ENCODE results near the gene CRX. TPM values are rescaled to one million over a fixed set of nuclear protein-coding genes. Genes with fewer than 3 reads are reported as not detected.
A peak's percentile ranks its signal among the peaks of the same experiment; 100 is the strongest.

CRX gene
- total and polyA plus RNA-seq, 2 of the 13 experiments (the other 11 are each of a cell fraction or from before 2014, with no cell fraction given), result not detected

DNA sequence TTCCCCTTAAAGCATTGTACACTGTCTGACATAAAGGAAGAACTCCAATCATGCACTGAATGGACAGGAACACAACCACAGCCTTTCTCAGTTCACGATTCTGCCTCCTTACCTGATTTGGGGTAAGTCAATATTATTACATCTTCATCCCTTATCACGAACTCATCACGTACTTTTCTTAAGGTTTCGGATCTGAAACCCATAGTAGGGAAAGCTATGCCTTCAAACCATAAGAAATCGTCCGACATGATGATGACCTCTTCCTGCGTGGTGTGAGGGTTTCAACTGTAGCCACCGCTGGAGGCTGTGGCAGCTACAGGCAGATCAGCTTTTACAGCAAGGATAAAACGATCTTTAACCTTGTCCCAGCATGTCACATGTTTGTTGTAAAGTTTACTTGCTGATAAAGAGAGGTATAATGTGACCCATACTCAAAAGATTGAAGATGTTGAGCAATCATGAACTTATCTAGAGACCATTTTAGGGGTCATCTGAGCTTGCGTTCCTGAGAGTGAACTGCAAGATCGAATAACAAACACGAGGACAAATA lies 64.3 kb downstream of the CRX start, which contains the start of gene SULT2A1 (continued):
- peak; percentile 62 for TF ChIP-seq ZFP1 (CRISPR knock-in tag; IDR thresholded peaks at IDR 0.05)
- no peak for TF ChIP-seq ZNF207 (IDR thresholded peaks at IDR 0.05; ENCODE audit: borderline replicate concordance)
- no peak for TF ChIP-seq NR1H2 (CRISPR knock-in tag; IDR thresholded peaks at IDR 0.05; ENCODE audit: borderline replicate concordance, low read depth)
- TF ChIP-seq NCOA2 (CRISPR knock-in tag; IDR thresholded peaks at IDR 0.05), result peak; percentile 92
- TF ChIP-seq ZNF337 (CRISPR knock-in tag; IDR thresholded peaks at IDR 0.05; ENCODE audit: borderline replicate concordance, low read depth), result no peak
- no peak for TF ChIP-seq ZNF552 (CRISPR knock-in tag; IDR thresholded peaks at IDR 0.05; ENCODE audit: borderline replicate concordance)
- TF ChIP-seq AGO1 (IDR thresholded peaks at IDR 0.05; ENCODE audit: low read depth, low read length, poor library complexity, severe bottlenecking), result no peak
- TF ChIP-seq, protein P1, sequence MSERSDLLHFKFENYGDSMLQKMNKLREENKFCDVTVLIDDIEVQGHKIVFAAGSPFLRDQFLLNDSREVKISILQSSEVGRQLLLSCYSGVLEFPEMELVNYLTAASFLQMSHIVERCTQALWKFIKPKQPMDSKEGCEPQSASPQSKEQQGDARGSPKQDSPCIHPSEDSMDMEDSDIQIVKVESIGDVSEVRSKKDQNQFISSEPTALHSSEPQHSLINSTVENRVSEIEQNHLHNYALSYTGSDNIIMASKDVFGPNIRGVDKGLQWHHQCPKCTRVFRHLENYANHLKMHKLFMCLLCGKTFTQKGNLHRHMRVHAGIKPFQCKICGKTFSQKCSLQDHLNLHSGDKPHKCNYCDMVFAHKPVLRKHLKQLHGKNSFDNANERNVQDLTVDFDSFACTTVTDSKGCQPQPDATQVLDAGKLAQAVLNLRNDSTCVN (CRISPR knock-in tag; IDR thresholded peaks at IDR 0.05; ENCODE audit: borderline replicate concordance), result peak; percentile 74
- no peak for TF ChIP-seq CHD2 (IDR thresholded peaks at IDR 0.05; ENCODE audit: low read depth, low read length)
- TF ChIP-seq TOPORS (CRISPR knock-in tag; IDR thresholded peaks at IDR 0.05), result peak; percentile 63; the same call in 1 of the 2 replicates
- TF ChIP-seq ZMYM4 (CRISPR knock-in tag; IDR thresholded peaks at IDR 0.05), result peak; percentile 76
- peak; percentile 19; the same call in 1 of the 2 replicates for TF ChIP-seq SOX13 (IDR thresholded peaks at IDR 0.05)
- TF ChIP-seq SOX13 (CRISPR knock-in tag; conservative IDR thresholded peaks at IDR 0.05 in 1 of 2, IDR thresholded peaks at IDR 0.05 in 1 of 2), result peak in 1 of 2 experiments; percentile 84; a peak in 2 of 4 replicates
- TF ChIP-seq ZNF713 (CRISPR knock-in tag; IDR thresholded peaks at IDR 0.05), result no peak
- peak; percentile 98 for TF ChIP-seq FOXP4 (CRISPR knock-in tag; IDR thresholded peaks at IDR 0.05)
- TF ChIP-seq SP1 (IDR thresholded peaks at IDR 0.05), result no peak
- no peak for TF ChIP-seq SP1 (CRISPR knock-in tag; IDR thresholded peaks at IDR 0.05)
- no peak for TF ChIP-seq ZNF639 (CRISPR knock-in tag; conservative IDR thresholded peaks at IDR 0.05)
- no peak for TF ChIP-seq HOXA7 (CRISPR knock-in tag; IDR thresholded peaks at IDR 0.05)
- peak; percentile 73; the same call in 1 of the 2 replicates for TF ChIP-seq DPF2 (CRISPR knock-in tag; IDR thresholded peaks at IDR 0.05; ENCODE audit: borderline replicate concordance, low read depth)
- peak; percentile 55; the same call in 1 of the 2 replicates for TF ChIP-seq HNF4G (IDR thresholded peaks at IDR 0.05; ENCODE audit: borderline replicate concordance, low read depth, low read length)
- TF ChIP-seq HNF4G (CRISPR knock-in tag; IDR thresholded peaks at IDR 0.05; ENCODE audit: borderline replicate concordance, low read depth), result no peak
- no peak for TF ChIP-seq MAZ (IDR thresholded peaks at IDR 0.05; ENCODE audit: borderline replicate concordance, low read depth, low read length)
- no peak for TF ChIP-seq MAZ (CRISPR knock-in tag; IDR thresholded peaks at IDR 0.05; ENCODE audit: low read depth)

Measured in HepG2 (cell line).